ENCODE data around the gene SEMA3F.

- TF ChIP-seq, protein P1, sequence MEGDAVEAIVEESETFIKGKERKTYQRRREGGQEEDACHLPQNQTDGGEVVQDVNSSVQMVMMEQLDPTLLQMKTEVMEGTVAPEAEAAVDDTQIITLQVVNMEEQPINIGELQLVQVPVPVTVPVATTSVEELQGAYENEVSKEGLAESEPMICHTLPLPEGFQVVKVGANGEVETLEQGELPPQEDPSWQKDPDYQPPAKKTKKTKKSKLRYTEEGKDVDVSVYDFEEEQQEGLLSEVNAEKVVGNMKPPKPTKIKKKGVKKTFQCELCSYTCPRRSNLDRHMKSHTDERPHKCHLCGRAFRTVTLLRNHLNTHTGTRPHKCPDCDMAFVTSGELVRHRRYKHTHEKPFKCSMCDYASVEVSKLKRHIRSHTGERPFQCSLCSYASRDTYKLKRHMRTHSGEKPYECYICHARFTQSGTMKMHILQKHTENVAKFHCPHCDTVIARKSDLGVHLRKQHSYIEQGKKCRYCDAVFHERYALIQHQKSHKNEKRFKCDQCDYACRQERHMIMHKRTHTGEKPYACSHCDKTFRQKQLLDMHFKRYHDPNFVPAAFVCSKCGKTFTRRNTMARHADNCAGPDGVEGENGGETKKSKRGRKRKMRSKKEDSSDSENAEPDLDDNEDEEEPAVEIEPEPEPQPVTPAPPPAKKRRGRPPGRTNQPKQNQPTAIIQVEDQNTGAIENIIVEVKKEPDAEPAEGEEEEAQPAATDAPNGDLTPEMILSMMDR (IDR thresholded peaks at IDR 0.05): no peak
- TF ChIP-seq ZFX (IDR thresholded peaks at IDR 0.05; ENCODE audit: borderline replicate concordance): no peak
These were observed 49.0 kb downstream of the SEMA3F start for GRCh38 chr3:50203809-50204803.
